Epithelial cell of esophagus (primary cell): Measurements from ENCODE around the gene SPHK2.
"Not testable (repeated sequence)": the region's sequence is repeated elsewhere in the genome, so short reads cannot be mapped to it uniquely, and the experiment has no call there.

Experiments used
- DNase-seq: peaks from one replicate; pipeline ENCODE4 v3.0.0; 2010; ENCODE audit warnings: low read depth
- H3K4me3 ChIP-seq: 2 replicates; pipeline ENCODE4 v1.5.1; 2011; ENCODE audit warnings: mild to moderate bottlenecking, low read length, control low read depth
- TF ChIP-seq, protein P1 (sequence below): IDR thresholded peaks from 2 replicates; pipeline ENCODE4 v1.5.1; 2011; ENCODE audit warnings: low read depth, mild to moderate bottlenecking, low read length, control low read depth, inconsistent platforms; ENCODE audit not compliant: insufficient read depth; ENCODE audit errors: missing control alignments

Gene SPHK2

DNA sequence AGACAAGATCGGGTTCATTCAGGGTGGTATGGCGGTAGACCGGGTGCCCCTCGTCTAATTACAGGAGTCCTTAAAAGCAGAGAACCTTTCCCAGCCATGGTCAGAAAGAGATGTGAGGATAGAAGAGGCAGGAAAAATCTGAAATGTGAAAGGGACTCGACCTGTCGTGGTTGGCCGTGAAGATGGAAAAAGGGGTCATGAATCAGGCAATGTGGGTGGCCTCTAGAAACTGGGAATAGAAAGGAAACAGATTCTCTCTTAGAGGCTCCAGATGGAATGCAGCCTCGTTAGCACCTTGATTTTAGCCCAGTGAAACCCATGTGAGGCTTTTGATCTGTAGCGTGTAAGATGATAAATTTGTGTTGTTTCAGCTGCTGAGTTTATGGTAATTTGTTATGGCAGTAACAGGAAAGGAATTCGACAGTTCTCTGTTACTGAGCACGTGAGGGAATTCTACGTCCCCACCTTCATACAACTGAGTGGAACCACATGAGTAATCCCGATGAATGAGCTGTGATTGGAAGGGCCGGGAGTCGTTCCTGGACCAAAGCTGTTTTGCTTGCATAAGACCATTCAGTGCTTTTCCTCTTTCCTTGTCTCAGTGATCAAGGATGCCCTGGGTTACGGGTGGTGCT is 37.7 kb downstream of the SPHK2 start:
- TF ChIP-seq, protein P1, sequence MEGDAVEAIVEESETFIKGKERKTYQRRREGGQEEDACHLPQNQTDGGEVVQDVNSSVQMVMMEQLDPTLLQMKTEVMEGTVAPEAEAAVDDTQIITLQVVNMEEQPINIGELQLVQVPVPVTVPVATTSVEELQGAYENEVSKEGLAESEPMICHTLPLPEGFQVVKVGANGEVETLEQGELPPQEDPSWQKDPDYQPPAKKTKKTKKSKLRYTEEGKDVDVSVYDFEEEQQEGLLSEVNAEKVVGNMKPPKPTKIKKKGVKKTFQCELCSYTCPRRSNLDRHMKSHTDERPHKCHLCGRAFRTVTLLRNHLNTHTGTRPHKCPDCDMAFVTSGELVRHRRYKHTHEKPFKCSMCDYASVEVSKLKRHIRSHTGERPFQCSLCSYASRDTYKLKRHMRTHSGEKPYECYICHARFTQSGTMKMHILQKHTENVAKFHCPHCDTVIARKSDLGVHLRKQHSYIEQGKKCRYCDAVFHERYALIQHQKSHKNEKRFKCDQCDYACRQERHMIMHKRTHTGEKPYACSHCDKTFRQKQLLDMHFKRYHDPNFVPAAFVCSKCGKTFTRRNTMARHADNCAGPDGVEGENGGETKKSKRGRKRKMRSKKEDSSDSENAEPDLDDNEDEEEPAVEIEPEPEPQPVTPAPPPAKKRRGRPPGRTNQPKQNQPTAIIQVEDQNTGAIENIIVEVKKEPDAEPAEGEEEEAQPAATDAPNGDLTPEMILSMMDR = no peak
- DNase-seq = peak; percentile 95
- H3K4me3 ChIP-seq = no peak overlapping the region

DNA sequence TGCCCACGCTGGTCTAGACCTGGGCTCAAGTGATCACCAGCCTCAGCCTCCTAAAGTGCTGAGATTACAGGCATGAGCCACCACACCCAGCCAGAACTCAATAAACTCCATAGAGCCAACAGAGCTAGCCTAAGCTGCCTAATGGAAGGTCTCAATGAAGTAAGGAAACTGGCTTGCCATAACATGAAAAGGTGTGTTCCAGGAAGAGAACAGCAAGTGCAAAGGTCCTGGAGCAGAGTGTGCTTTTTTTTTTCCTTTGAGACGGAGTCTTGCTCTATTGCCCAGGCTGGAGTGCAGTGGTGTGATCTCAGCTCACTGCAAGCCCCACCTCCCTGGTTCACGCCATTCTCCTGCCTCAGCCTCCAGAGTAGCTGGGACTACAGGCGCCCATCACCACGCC is 38.5 kb downstream of the SPHK2 start:
- H3K4me3 ChIP-seq, DNase-seq: not testable (repeated sequence)

DNA sequence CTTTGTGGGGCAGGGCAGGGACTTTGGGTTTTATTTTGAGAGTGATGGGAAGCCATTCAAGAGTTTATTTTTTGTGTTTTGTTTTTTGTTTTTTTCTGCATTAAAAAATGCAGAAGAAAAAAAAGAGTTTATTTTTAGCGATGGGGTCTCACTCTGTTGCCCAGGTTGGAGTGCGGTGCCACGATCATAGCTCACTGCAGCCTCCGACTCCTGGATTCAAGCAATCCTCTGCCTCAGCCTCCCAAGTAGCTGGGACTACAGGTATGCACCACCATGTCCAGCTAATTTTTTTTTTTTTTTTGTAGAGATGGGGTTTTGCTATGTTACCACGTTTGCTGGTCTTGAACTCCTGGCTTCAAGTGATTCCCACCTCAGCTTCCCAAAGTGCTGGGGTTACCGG is 39.2 kb downstream of the SPHK2 start:
- H3K4me3 ChIP-seq = no peak overlapping the region
- TF ChIP-seq, protein P1 = no peak
- DNase-seq = no peak

DNA sequence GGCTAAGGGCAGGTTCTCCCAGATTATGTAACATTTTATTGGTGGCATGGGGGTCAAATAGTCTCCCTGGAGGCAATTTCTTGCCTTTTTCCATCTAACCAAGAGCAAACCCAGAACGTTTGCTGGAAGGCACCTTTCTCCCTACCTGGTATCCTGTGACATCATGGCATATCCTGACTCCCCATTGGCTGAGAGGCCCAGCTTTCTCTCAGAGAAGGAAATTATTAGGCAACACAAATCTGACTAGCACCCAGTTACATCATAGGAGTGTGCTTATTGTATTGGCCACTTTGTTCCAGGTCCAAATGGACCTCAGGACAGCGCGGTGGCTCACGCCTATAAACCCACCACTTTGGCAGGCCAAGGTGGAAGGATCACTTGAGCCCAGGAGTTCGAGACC is 40.5 kb downstream of the SPHK2 start:
- peak; percentile 78 for DNase-seq
- TF ChIP-seq, protein P1 = no peak
- no peak overlapping the region for H3K4me3 ChIP-seq

DNA sequence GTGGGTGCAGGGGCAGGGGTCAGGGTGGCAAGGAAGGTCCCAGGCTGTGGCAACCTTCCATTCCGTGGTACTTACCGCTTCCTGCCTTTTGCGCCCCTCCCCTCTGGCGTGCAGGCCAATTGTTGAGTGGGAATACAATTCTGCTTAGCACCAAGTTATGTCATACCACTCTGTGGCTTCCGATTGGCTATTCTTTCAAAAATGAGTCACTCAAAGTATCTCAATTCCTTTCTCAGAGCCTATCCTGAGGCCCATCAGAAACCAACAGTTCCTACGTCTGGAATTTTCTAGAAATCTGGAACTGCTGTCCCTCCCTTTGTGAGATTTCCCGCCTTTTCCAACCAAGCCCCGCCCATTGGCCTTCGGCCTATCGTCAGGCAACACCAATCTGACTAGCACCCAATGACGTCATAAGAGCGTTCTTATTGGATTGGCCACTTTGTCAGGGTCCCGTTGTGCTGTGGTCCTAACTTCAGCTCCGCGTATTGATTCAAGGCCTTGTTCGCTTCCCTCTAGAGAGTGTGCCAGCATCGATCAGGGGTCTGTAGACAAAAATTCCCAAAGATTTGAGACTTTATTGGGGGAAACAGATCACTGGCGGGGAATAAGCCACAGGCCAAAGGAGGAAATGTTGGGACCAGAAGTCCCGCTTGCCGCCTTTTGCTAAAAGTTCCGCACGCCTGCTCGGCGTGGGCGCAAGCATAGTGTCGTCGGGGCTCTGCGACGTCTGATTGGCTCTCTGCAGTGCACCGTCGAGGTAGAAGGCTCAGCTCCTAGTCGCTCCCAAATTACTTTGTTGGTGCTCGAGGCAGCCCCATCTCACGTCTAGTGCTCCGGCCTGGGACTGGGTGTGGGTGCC is 41.8 kb downstream of the SPHK2 start:
- TF ChIP-seq, protein P1 = no peak
- DNase-seq = peak; percentile 83
- no peak overlapping the region for H3K4me3 ChIP-seq

DNA sequence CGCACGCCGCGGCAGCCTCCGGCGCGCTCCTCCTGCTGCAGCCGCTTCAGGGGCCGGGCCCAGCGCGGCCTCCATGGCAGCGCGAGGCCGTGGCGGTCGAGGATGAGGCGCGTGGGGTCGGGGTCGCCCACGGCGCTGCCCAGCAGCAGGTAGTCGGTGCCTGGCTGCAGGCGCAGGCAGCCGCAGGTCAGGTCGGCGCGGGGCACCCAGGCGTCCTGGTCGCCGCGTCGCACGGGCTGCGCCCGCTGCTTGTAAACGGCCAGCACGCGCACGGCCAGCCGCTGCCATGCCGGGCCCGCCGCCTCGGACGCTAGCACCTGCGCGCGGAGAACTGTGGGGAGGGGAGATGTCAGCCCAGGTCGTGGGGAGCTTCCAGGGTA is 42.4 kb downstream of the SPHK2 start:
- H3K4me3 ChIP-seq = no peak overlapping the region
- no peak for DNase-seq
- TF ChIP-seq, protein P1 = no peak

DNA sequence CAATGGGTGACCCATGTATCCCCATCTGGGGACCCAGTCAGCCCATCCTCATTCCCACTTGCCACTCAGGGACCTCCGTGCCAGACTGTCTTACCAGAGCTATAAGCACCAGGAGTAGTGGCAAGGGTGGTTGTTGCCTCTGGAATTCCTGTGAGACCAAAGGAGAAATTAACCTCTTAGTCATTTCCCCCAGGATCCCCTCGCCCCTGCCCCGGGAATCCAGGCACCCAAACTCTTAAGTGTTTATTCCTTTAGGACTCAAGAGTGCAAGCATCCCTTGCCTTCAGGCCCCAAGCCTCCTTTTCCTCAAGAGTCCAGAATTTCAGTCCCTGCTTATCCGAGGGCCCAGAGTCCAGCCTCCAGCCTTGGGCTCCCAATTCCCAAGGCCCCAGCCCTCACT is 44.4 kb downstream of the SPHK2 start:
- no peak for DNase-seq
- TF ChIP-seq, protein P1 = no peak

More for the DNA sequence above, 44.4 kb downstream of the SPHK2 start:
- no peak overlapping the region for H3K4me3 ChIP-seq
